HCT116 (cell line): ENCODE data around the gene INPP5B. TPM values are rescaled to one million over a fixed set of nuclear protein-coding genes. Genes with fewer than 3 reads are reported as not detected.

ENCODE experiments used
- ATAC-seq: fragments of 200-7000 bp; cut with Tn5 transposase; 2 replicates; pipeline ENCODE4 v1.9.1; 2020; ENCODE audit warnings: mild to moderate bottlenecking, moderate library complexity
- BruUV-seq: library from RNA; stranded (reverse); fragments of 400-500 nt; replicated peaks from 2 replicates; lab custom pipeline; 2021; lab: Mats Ljungman, UMichigan
- CTCF ChIA-PET: fragments of 300-600 bp; sonication (Branson Sonifier 250); formaldehyde crosslinking; loops from one replicate; lab custom pipeline; 2021; ENCODE audit warnings: antibody characterized with exemption; lab: Charles Lee
- POLR2A ChIA-PET: fragments of 300-600, 350-600 bp; sonication (Branson Sonifier 250); formaldehyde crosslinking; loops from one replicate; lab custom pipeline; 2021; ENCODE audit warnings: antibody characterized with exemption; lab: Charles Lee
- RAD21 ChIA-PET, 2 experiments: fragments of 300-600 bp; sonication (Branson Sonifier 250); formaldehyde crosslinking; loops; one replicate each; lab custom pipeline; 2023; ENCODE audit warnings: low total read pairs in 2 of 2; ENCODE audit not compliant: uncharacterized antibody in 2 of 2, unreplicated experiment in 2 of 2, low non-redundant PET in 1 of 2; lab: Charles Lee
- DNase-seq: peaks from one replicate; pipeline ENCODE4 v3.0.0-alpha.2; 2010; ENCODE audit warnings: low read depth, low spot score
- H2AFZ ChIP-seq: fragments of 200-600 bp; shearing (Covaris generic), sonication (generic); 2 replicates; pipeline ENCODE4 v1.6.1; 2017; ENCODE audit warnings: low read depth, mixed run types, mixed read lengths, antibody characterized with exemption, low read length; ENCODE audit not compliant: poor library complexity, severe bottlenecking
- H3K27ac ChIP-seq: 2 replicates; pipeline ENCODE4 v1.5.1; 2012; ENCODE audit warnings: low read depth, low read length
- H3K27me3 ChIP-seq: fragments of 200-600 bp; sonication (generic); 2 replicates; pipeline ENCODE4 v1.6.1; 2016; ENCODE audit warnings: mixed run types, low read length, mixed read lengths; ENCODE audit not compliant: insufficient read depth
- H3K36me3 ChIP-seq, 2 experiments: fragments of 200-500 bp in 1 of 2; fragments of 200-600 bp in 1 of 2; sonication (Bioruptor generic) in 1 of 2; sonication (generic) in 1 of 2; 2 replicates each; pipeline versions ENCODE4 v1.5.1 to v1.6.1; 2014 to 2016; ENCODE audit warnings: low read length in 2 of 2, inconsistent platforms in 1 of 2, mixed read lengths in 1 of 2, mixed run types in 1 of 2; ENCODE audit not compliant: insufficient read depth in 2 of 2, control insufficient read depth in 1 of 2
- H3K4me1 ChIP-seq, 2 experiments: fragments of 200-600 bp in 1 of 2; sonication (generic) in 1 of 2; 2 replicates each; pipeline versions ENCODE4 v1.5.1 to v1.6.1; 2012 to 2017; ENCODE audit warnings: low read length in 2 of 2, inconsistent platforms in 1 of 2, mild to moderate bottlenecking in 1 of 2, mixed read lengths in 1 of 2, mixed run types in 1 of 2, moderate library complexity in 1 of 2; ENCODE audit not compliant: insufficient read depth in 2 of 2, control insufficient read depth in 1 of 2
- H3K4me2 ChIP-seq: fragments of 200-600 bp; sonication (generic); 2 replicates; pipeline ENCODE4 v1.6.1; 2017; ENCODE audit warnings: mixed run types, low read length, mixed read lengths
- H3K4me3 ChIP-seq, 2 experiments: fragments of 200-600 bp in 1 of 2; sonication (generic) in 1 of 2; replicated peaks in 1 of 2; 2 replicates each; pipeline ENCODE4 v1.5.1; 2011 to 2016; ENCODE audit warnings: low read length in 2 of 2, control low read depth in 1 of 2, low read depth in 1 of 2, mild to moderate bottlenecking in 1 of 2, mixed read lengths in 1 of 2, mixed run types in 1 of 2
- H3K79me2 ChIP-seq: fragments of 200-600 bp; sonication (generic); 2 replicates; pipeline ENCODE4 v1.6.1; 2017; ENCODE audit warnings: mild to moderate bottlenecking, mixed run types, low read length, moderate library complexity, mixed read lengths; ENCODE audit not compliant: insufficient read depth
- H3K9ac ChIP-seq: fragments of 200-600 bp; sonication (generic); 2 replicates; pipeline ENCODE4 v1.6.1; 2016; ENCODE audit warnings: low read length, mixed read lengths
- H3K9me2 ChIP-seq: fragments of 200-600 bp; sonication (generic), shearing (Covaris generic); 2 replicates; pipeline ENCODE4 v1.6.1; 2017; ENCODE audit warnings: mixed run types, mild to moderate bottlenecking, moderate library complexity; ENCODE audit not compliant: insufficient read depth
- H3K9me3 ChIP-seq, 2 experiments: fragments of 200-500 bp in 1 of 2; fragments of 200-600 bp in 1 of 2; sonication (Bioruptor generic) in 1 of 2; sonication (generic) in 1 of 2; 2 replicates each; pipeline ENCODE4 v1.6.1; 2014 to 2017; ENCODE audit warnings: low read length in 2 of 2, mixed read lengths in 2 of 2, inconsistent platforms in 1 of 2, low read depth in 1 of 2, mild to moderate bottlenecking in 1 of 2, mixed run types in 1 of 2, moderate library complexity in 1 of 2; ENCODE audit not compliant: control insufficient read depth in 1 of 2, insufficient read depth in 1 of 2
- H4K20me1 ChIP-seq: fragments of 200-600 bp; sonication (generic), shearing (Covaris generic); 2 replicates; pipeline ENCODE4 v1.6.1; 2017; ENCODE audit warnings: mixed run types, mild to moderate bottlenecking, moderate library complexity; ENCODE audit not compliant: insufficient read depth
- CTCF ChIP-seq, 3 experiments: fragments of 200-600 bp in 1 of 3; sonication (generic) in 1 of 3; IDR thresholded peaks in 2 of 3; conservative IDR thresholded peaks in 1 of 3; 2 replicates each; pipeline ENCODE4 v1.5.1; 2012 to 2017; ENCODE audit warnings: low read depth in 2 of 3, low read length in 2 of 3, antibody characterized with exemption in 1 of 3, borderline replicate concordance in 1 of 3, control low read depth in 1 of 3, mild to moderate bottlenecking in 1 of 3, mixed read lengths in 1 of 3, mixed run types in 1 of 3, moderate library complexity in 1 of 3; ENCODE audit not compliant: insufficient read depth in 1 of 3
- EGR1 ChIP-seq: IDR thresholded peaks from 2 replicates; pipeline ENCODE4 v1.6.1; 2012; ENCODE audit warnings: low read depth
- ELF1 ChIP-seq: IDR thresholded peaks from 2 replicates; pipeline ENCODE4 v1.6.1; 2012; ENCODE audit warnings: low read depth, borderline replicate concordance
- EZH2phosphoT487 ChIP-seq: fragments of 200-600 bp; IDR thresholded peaks from 2 replicates; pipeline ENCODE4 v1.6.1; 2018; ENCODE audit warnings: antibody characterized with exemption, borderline replicate concordance
- FOSL1 ChIP-seq: IDR thresholded peaks from 2 replicates; pipeline ENCODE4 v1.6.1; 2012; ENCODE audit warnings: low read depth
- JUND ChIP-seq: IDR thresholded peaks from 2 replicates; pipeline ENCODE4 v1.6.1; 2012
- MAX ChIP-seq: IDR thresholded peaks from 2 replicates; pipeline ENCODE4 v1.6.1; 2012
- POLR2AphosphoS5 ChIP-seq: IDR thresholded peaks from 2 replicates; pipeline ENCODE4 v1.6.1; 2011; ENCODE audit warnings: mild to moderate bottlenecking, low read depth, low read length, moderate library complexity
- RAD21 ChIP-seq: IDR thresholded peaks from 2 replicates; pipeline ENCODE4 v1.6.1; 2012; ENCODE audit warnings: low read depth, mild to moderate bottlenecking
- REST ChIP-seq: IDR thresholded peaks from 2 replicates; pipeline ENCODE4 v1.6.1; 2012; ENCODE audit warnings: low read depth
- SIN3A ChIP-seq: IDR thresholded peaks from 2 replicates; pipeline ENCODE4 v1.6.1; 2012; ENCODE audit warnings: low read depth
- SP1 ChIP-seq: IDR thresholded peaks from 2 replicates; pipeline ENCODE4 v1.6.1; 2012; ENCODE audit warnings: low read depth
- YY1 ChIP-seq: IDR thresholded peaks from 2 replicates; pipeline ENCODE4 v1.6.1; 2011; ENCODE audit warnings: low read length, low read depth, moderate library complexity, mild to moderate bottlenecking; ENCODE audit not compliant: insufficient replicate concordance; ENCODE audit errors: extremely low read depth
- ZBTB33 ChIP-seq: IDR thresholded peaks from 2 replicates; pipeline ENCODE4 v1.6.1; 2011; ENCODE audit warnings: mild to moderate bottlenecking, low read length, moderate library complexity; ENCODE audit not compliant: insufficient replicate concordance; ENCODE audit errors: extremely low read depth
- intact Hi-C: fragments of 100-400 bp; cut with micrococcal nuclease; formaldehyde crosslinking; loops from 2 replicates; pipeline ENCODE4 v1.10.0; 2022
- total RNA-seq: library from RNA; stranded (reverse); gene quantifications from one replicate; pipeline ENCODE4 v1.2.1, GENCODE V29; 2021; ENCODE audit not compliant: unreplicated experiment

The INPP5B gene
- total RNA-seq, 1 experiment from 2014 or later = 20.8 TPM

DNA sequence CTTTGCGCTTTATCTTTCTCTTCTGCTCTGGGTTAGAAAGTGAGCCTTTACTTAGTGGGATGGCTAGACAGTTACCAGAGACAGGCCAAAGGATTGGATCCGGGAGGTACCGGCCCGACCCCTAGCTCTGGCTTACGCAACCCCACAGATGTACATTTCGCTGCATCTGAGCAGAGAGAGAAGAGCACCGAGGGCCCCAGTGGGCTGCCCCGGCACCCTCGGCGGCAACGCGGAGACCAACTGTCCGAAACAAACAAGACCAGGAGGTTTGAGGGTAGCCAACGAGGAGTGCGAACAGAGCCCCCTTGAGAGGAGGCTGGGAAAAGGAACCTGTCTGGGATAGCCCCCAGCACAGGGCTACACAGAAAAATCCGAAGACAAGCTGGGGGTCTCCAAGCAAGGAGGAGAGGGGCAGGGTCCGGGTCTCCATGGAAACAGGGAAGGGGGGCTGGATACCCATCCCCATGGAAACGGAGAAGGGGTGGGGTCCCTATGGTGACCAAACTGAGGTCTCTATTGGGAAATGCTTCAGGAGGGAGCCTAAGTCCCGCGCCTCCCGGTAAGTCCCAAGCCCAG, 87.8 kb downstream of the INPP5B start (continued):
- no peak for TF ChIP-seq CTCF (IDR thresholded peaks at IDR 0.05 in 2 of 3, conservative IDR thresholded peaks at IDR 0.05 in 1 of 3; ENCODE audit: borderline replicate concordance in 1 of 3, insufficient read depth in 1 of 3, low read depth in 2 of 3, low read length in 2 of 3)
- no peak for TF ChIP-seq ZBTB33
- no peak for TF ChIP-seq ELF1
- no peak for TF ChIP-seq SIN3A

GRCh38 chr1:37854406-37854805, 92.4 kb downstream of the INPP5B start:
- H3K4me2 ChIP-seq = no peak overlapping the region
- H3K27me3 ChIP-seq = no peaks in the 10 kb centered on the region
- BruUV-seq = no TSS peak
- no peaks in the 10 kb centered on the region for H3K9me3 ChIP-seq
- peaks cover 6 to 8% of the 10 kb centered on the region in 2 experiments for H3K4me1 ChIP-seq
- H3K27ac ChIP-seq = no peak overlapping the region
- H3K9me2 ChIP-seq = no peaks in the 10 kb centered on the region
- no peak overlapping the region for H2AFZ ChIP-seq
- intact Hi-C loops = no loop called here
- H3K9ac ChIP-seq = no peak overlapping the region
- ATAC-seq = no peak
- ChIA-PET POLR2A (no interaction called here), RAD21 (no interaction called here), CTCF (no interaction called here)
- H3K79me2 ChIP-seq = peaks cover 90% of the 10 kb centered on the region
- no peak overlapping the region for H3K4me3 ChIP-seq
- peaks cover 4% of the 10 kb centered on the region; the same call in 1 of the 2 replicates for H4K20me1 ChIP-seq
- DNase-seq = no peak
- H3K36me3 ChIP-seq = peaks cover 12 to 26% of the 10 kb centered on the region in 2 experiments; a peak in 3 of 4 replicates
- TF ChIP-seq FOSL1 = no peak
- no peak for TF ChIP-seq YY1
- no peak for TF ChIP-seq POLR2AphosphoS5
- TF ChIP-seq JUND = no peak
- no peak for TF ChIP-seq EZH2phosphoT487
- no peak for TF ChIP-seq SP1
- no peak for TF ChIP-seq RAD21
- no peak for TF ChIP-seq EGR1
- TF ChIP-seq CTCF (IDR thresholded peaks at IDR 0.05 in 2 of 3, conservative IDR thresholded peaks at IDR 0.05 in 1 of 3; ENCODE audit: borderline replicate concordance in 1 of 3, insufficient read depth in 1 of 3, low read depth in 2 of 3, low read length in 2 of 3) = no peak
- no peak for TF ChIP-seq MAX
- no peak for TF ChIP-seq SIN3A
- TF ChIP-seq REST = no peak
